ENCODE measurements around the gene ABCC6.

Gene ABCC6

GRCh38 chr16:16124438-16124837 is 98.9 kb downstream of the ABCC6 start:
- no peak overlapping the region for H3K27ac Mint-ChIP-seq
- H3K4me1 Mint-ChIP-seq (ENCODE audit: low read depth): no peaks in the 10 kb centered on the region
- no peak overlapping the region for H3K4me3 Mint-ChIP-seq
- intact Hi-C loops (cut with micrococcal nuclease): loop anchor here (5.0 to 10.0 kb wide), 2 partner anchors 37 to 60 kb away; no protein-coding TSS in a partner anchor
- H3K27me3 Mint-ChIP-seq: no peaks in the 10 kb centered on the region
- peaks cover 96% of the 10 kb centered on the region for H3K36me3 Mint-ChIP-seq (ENCODE audit: low read depth)
- peaks cover 16% of the 10 kb centered on the region for H3K9me3 Mint-ChIP-seq

- no peak overlapping the region for H3K4me3 Mint-ChIP-seq
- peaks cover 25% of the 10 kb centered on the region for H3K9me3 Mint-ChIP-seq
- no peaks in the 10 kb centered on the region for H3K27me3 Mint-ChIP-seq
- H3K36me3 Mint-ChIP-seq (ENCODE audit: low read depth): peaks cover 96% of the 10 kb centered on the region
- no peaks in the 10 kb centered on the region for H3K4me1 Mint-ChIP-seq (ENCODE audit: low read depth)
- intact Hi-C loops (cut with micrococcal nuclease): loop anchor here (5.0 to 10.0 kb wide), 2 partner anchors 35 to 57 kb away; no protein-coding TSS in a partner anchor
- no peak overlapping the region for H3K27ac Mint-ChIP-seq
These were observed 101.0 kb downstream of the ABCC6 start for GRCh38 chr16:16122264-16122663.

GRCh38 chr16:16121185-16121727 is 102.0 kb downstream of the ABCC6 start:
- Mint-ChIP-seq H3K27me3 (no peaks in the 10 kb centered on the region), H3K4me1 (ENCODE audit: low read depth) (no peaks in the 10 kb centered on the region), H3K36me3 (ENCODE audit: low read depth) (peaks cover 100% of the 10 kb centered on the region), H3K27ac (no peak overlapping the region), H3K4me3 (no peak overlapping the region), H3K9me3 (peaks cover 25% of the 10 kb centered on the region)
- intact Hi-C loops (cut with micrococcal nuclease): loop anchor here (5.0 to 10.0 kb wide), 2 partner anchors 34 to 56 kb away; no protein-coding TSS in a partner anchor

GRCh38 chr16:16120382-16121184 is 102.7 kb downstream of the ABCC6 start:
- peaks cover 25% of the 10 kb centered on the region for H3K9me3 Mint-ChIP-seq
- H3K36me3 Mint-ChIP-seq (ENCODE audit: low read depth): peaks cover 100% of the 10 kb centered on the region
- no peak overlapping the region for H3K27ac Mint-ChIP-seq
- no peaks in the 10 kb centered on the region for H3K27me3 Mint-ChIP-seq
- intact Hi-C loops (cut with micrococcal nuclease): loop anchor here (5.0 to 10.0 kb wide), 2 partner anchors 33 to 56 kb away; no protein-coding TSS in a partner anchor
- no peaks in the 10 kb centered on the region for H3K4me1 Mint-ChIP-seq (ENCODE audit: low read depth)
- no peak overlapping the region for H3K4me3 Mint-ChIP-seq

GRCh38 chr16:16120044-16120381 is 103.3 kb downstream of the ABCC6 start:
- Mint-ChIP-seq H3K4me1 (ENCODE audit: low read depth) (no peaks in the 10 kb centered on the region), H3K27me3 (no peaks in the 10 kb centered on the region), H3K36me3 (ENCODE audit: low read depth) (peaks cover 100% of the 10 kb centered on the region), H3K9me3 (peaks cover 22% of the 10 kb centered on the region), H3K27ac (no peak overlapping the region), H3K4me3 (no peak overlapping the region)
- intact Hi-C loops (cut with micrococcal nuclease): loop anchor here (5.0 to 10.0 kb wide), 2 partner anchors 33 to 55 kb away; no protein-coding TSS in a partner anchor

- H3K9me3 Mint-ChIP-seq: peaks cover 8% of the 10 kb centered on the region
- no peaks in the 10 kb centered on the region for H3K4me1 Mint-ChIP-seq (ENCODE audit: low read depth)
- H3K27me3 Mint-ChIP-seq: no peaks in the 10 kb centered on the region
- H3K36me3 Mint-ChIP-seq (ENCODE audit: low read depth): peaks cover 100% of the 10 kb centered on the region
- H3K4me3 Mint-ChIP-seq: no peak overlapping the region
- intact Hi-C loops (cut with micrococcal nuclease): no loop called here
- no peak overlapping the region for H3K27ac Mint-ChIP-seq
These were observed 105.0 kb downstream of the ABCC6 start for GRCh38 chr16:16118337-16118736.

- peaks cover 100% of the 10 kb centered on the region for H3K36me3 Mint-ChIP-seq (ENCODE audit: low read depth)
- intact Hi-C loops (cut with micrococcal nuclease): no loop called here
- H3K9me3 Mint-ChIP-seq: peaks cover 8% of the 10 kb centered on the region
- no peaks in the 10 kb centered on the region for H3K27me3 Mint-ChIP-seq
- no peak overlapping the region for H3K4me3 Mint-ChIP-seq
- H3K4me1 Mint-ChIP-seq (ENCODE audit: low read depth): no peaks in the 10 kb centered on the region
- no peak overlapping the region for H3K27ac Mint-ChIP-seq
These were observed 106.5 kb downstream of the ABCC6 start for GRCh38 chr16:16116841-16117240.

- Mint-ChIP-seq H3K36me3 (ENCODE audit: low read depth) (peaks cover 100% of the 10 kb centered on the region), H3K27me3 (no peaks in the 10 kb centered on the region), H3K9me3 (peaks cover 5% of the 10 kb centered on the region), H3K27ac (no peak overlapping the region), H3K4me3 (no peak overlapping the region), H3K4me1 (ENCODE audit: low read depth) (no peaks in the 10 kb centered on the region)
- intact Hi-C loops (cut with micrococcal nuclease): no loop called here
These were observed 110.2 kb downstream of the ABCC6 start for GRCh38 chr16:16113076-16113475.

- intact Hi-C loops (cut with micrococcal nuclease): no loop called here
- Mint-ChIP-seq H3K27me3 (no peaks in the 10 kb centered on the region), H3K4me1 (ENCODE audit: low read depth) (no peaks in the 10 kb centered on the region), H3K4me3 (no peak overlapping the region), H3K36me3 (ENCODE audit: low read depth) (peaks cover 100% of the 10 kb centered on the region), H3K9me3 (no peaks in the 10 kb centered on the region), H3K27ac (no peak overlapping the region)
These were observed 110.7 kb downstream of the ABCC6 start for GRCh38 chr16:16112450-16113053.

- Mint-ChIP-seq H3K4me3 (no peak overlapping the region), H3K4me1 (ENCODE audit: low read depth) (no peaks in the 10 kb centered on the region), H3K27ac (no peak overlapping the region), H3K36me3 (ENCODE audit: low read depth) (peaks cover 100% of the 10 kb centered on the region), H3K9me3 (no peaks in the 10 kb centered on the region), H3K27me3 (no peaks in the 10 kb centered on the region)
- intact Hi-C loops (cut with micrococcal nuclease): no loop called here
These were observed 111.7 kb downstream of the ABCC6 start for GRCh38 chr16:16111639-16112038.

GRCh38 chr16:16110111-16110490 is 113.2 kb downstream of the ABCC6 start:
- Mint-ChIP-seq H3K4me3 (no peak overlapping the region), H3K9me3 (no peaks in the 10 kb centered on the region), H3K27me3 (no peaks in the 10 kb centered on the region), H3K36me3 (ENCODE audit: low read depth) (peaks cover 100% of the 10 kb centered on the region), H3K27ac (no peak overlapping the region), H3K4me1 (ENCODE audit: low read depth) (no peaks in the 10 kb centered on the region)
- intact Hi-C loops (cut with micrococcal nuclease): no loop called here

- Mint-ChIP-seq H3K27me3 (no peaks in the 10 kb centered on the region), H3K27ac (no peak overlapping the region), H3K36me3 (ENCODE audit: low read depth) (peaks cover 100% of the 10 kb centered on the region), H3K9me3 (no peaks in the 10 kb centered on the region), H3K4me3 (no peak overlapping the region), H3K4me1 (ENCODE audit: low read depth) (no peaks in the 10 kb centered on the region)
- intact Hi-C loops (cut with micrococcal nuclease): no loop called here
These were observed 113.7 kb downstream of the ABCC6 start for GRCh38 chr16:16109453-16110110.

- intact Hi-C loops (cut with micrococcal nuclease): no loop called here
- H3K4me1 Mint-ChIP-seq (ENCODE audit: low read depth): no peaks in the 10 kb centered on the region
- H3K9me3 Mint-ChIP-seq: no peaks in the 10 kb centered on the region
- no peak overlapping the region for H3K27ac Mint-ChIP-seq
- no peaks in the 10 kb centered on the region for H3K27me3 Mint-ChIP-seq
- no peak overlapping the region for H3K4me3 Mint-ChIP-seq
- peaks cover 100% of the 10 kb centered on the region for H3K36me3 Mint-ChIP-seq (ENCODE audit: low read depth)
These were observed 114.5 kb downstream of the ABCC6 start for GRCh38 chr16:16108759-16109158.

GRCh38 chr16:16107839-16108238 is 115.5 kb downstream of the ABCC6 start:
- no peak overlapping the region for H3K27ac Mint-ChIP-seq
- peaks cover 100% of the 10 kb centered on the region for H3K36me3 Mint-ChIP-seq (ENCODE audit: low read depth)
- intact Hi-C loops (cut with micrococcal nuclease): no loop called here
- no peaks in the 10 kb centered on the region for H3K9me3 Mint-ChIP-seq
- H3K4me3 Mint-ChIP-seq: no peak overlapping the region
- H3K27me3 Mint-ChIP-seq: no peaks in the 10 kb centered on the region
- no peaks in the 10 kb centered on the region for H3K4me1 Mint-ChIP-seq (ENCODE audit: low read depth)
